Measurements from ENCODE around the gene WHRN. TPM values are rescaled to one million over a fixed set of nuclear protein-coding genes. Genes with fewer than 3 reads are reported as not detected.

WHRN gene
- total and polyA plus RNA-seq, 2 of the 13 experiments (the other 11 are each of a cell fraction or from before 2014, with no cell fraction given), result 2.3 to 5.3 TPM

DNA sequence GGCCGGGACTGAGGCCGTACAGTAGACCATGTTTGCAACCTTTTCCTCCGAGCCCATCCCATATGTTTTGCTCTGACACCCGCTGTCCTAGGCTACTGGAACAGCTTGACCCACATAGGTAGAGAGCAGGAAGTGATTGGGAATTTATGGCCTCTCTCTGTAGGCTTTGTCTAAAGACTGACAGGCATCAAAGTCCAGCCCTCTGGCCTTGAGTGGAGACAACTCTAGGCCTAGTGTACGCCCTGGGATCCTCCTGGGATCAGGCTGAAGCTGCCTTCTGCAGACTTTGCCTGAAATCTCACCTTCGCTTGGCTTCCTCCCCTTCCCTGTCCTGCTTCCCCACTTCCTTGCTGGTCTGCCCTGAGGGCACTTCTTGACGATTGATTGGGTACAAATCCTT lies 103.9 kb downstream of the WHRN start (continued):
- TF ChIP-seq, protein P1, sequence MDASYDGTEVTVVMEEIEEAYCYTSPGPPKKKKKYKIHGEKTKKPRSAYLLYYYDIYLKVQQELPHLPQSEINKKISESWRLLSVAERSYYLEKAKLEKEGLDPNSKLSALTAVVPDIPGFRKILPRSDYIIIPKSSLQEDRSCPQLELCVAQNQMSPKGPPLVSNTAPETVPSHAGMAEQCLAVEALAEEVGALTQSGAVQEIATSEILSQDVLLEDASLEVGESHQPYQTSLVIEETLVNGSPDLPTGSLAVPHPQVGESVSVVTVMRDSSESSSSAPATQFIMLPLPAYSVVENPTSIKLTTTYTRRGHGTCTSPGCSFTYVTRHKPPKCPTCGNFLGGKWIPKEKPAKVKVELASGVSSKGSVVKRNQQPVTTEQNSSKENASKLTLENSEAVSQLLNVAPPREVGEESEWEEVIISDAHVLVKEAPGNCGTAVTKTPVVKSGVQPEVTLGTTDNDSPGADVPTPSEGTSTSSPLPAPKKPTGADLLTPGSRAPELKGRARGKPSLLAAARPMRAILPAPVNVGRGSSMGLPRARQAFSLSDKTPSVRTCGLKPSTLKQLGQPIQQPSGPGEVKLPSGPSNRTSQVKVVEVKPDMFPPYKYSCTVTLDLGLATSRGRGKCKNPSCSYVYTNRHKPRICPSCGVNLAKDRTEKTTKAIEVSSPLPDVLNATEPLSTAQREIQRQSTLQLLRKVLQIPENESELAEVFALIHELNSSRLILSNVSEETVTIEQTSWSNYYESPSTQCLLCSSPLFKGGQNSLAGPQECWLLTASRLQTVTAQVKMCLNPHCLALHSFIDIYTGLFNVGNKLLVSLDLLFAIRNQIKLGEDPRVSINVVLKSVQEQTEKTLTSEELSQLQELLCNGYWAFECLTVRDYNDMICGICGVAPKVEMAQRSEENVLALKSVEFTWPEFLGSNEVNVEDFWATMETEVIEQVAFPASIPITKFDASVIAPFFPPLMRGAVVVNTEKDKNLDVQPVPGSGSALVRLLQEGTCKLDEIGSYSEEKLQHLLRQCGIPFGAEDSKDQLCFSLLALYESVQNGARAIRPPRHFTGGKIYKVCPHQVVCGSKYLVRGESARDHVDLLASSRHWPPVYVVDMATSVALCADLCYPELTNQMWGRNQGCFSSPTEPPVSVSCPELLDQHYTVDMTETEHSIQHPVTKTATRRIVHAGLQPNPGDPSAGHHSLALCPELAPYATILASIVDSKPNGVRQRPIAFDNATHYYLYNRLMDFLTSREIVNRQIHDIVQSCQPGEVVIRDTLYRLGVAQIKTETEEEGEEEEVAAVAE (CRISPR knock-in tag; IDR thresholded peaks at IDR 0.05; ENCODE audit: borderline replicate concordance), result no peak
- TF ChIP-seq SUZ12 (IDR thresholded peaks at IDR 0.05; ENCODE audit: low read depth, low read length) (no peak), AGO1 (IDR thresholded peaks at IDR 0.05; ENCODE audit: low read depth, low read length, poor library complexity, severe bottlenecking) (no peak), ELF1 (CRISPR knock-in tag; IDR thresholded peaks at IDR 0.05) (peak; percentile 69), ZNF333 (CRISPR knock-in tag; IDR thresholded peaks at IDR 0.05; ENCODE audit: borderline replicate concordance) (no peak), DNMT1 (CRISPR knock-in tag; IDR thresholded peaks at IDR 0.05) (no peak), CEBPB (IDR thresholded peaks at IDR 0.05; ENCODE audit: borderline replicate concordance, low read depth, low read length) (no peak), THAP11 (CRISPR knock-in tag; IDR thresholded peaks at IDR 0.05) (peak; percentile 36; the same call in 1 of the 2 replicates), ZNF776 (CRISPR knock-in tag; IDR thresholded peaks at IDR 0.05) (no peak), SPEN (CRISPR knock-in tag; IDR thresholded peaks at IDR 0.05; ENCODE audit: low read depth) (no peak), FIP1L1 (IDR thresholded peaks at IDR 0.05; ENCODE audit: borderline replicate concordance, insufficient read depth, low read depth, low read length) (no peak), JUNB (CRISPR knock-in tag; IDR thresholded peaks at IDR 0.05; ENCODE audit: borderline replicate concordance) (no peak), PCBP1 (IDR thresholded peaks at IDR 0.05; ENCODE audit: borderline replicate concordance, low read depth, low read length) (no peak), ZNF260 (CRISPR knock-in tag; IDR thresholded peaks at IDR 0.05; ENCODE audit: borderline replicate concordance, low read depth) (no peak), ZFY (CRISPR knock-in tag; IDR thresholded peaks at IDR 0.05) (peak; percentile 52; the same call in 1 of the 2 replicates)

Measured in HepG2 (cell line).